Stimulated activated CD8-positive, alpha-beta memory T cell treated with anti-CD3 and anti-CD28 coated beads, Interleukin-15, amount 100 ng/mL, for 24 hours (primary cell): ENCODE measurements around the gene RORC.

Experiments
- DNase-seq: peaks from one replicate; pipeline ENCODE4 v3.0.0-alpha.2; 2020; ENCODE audit warnings: low read depth

The RORC gene

DNA sequence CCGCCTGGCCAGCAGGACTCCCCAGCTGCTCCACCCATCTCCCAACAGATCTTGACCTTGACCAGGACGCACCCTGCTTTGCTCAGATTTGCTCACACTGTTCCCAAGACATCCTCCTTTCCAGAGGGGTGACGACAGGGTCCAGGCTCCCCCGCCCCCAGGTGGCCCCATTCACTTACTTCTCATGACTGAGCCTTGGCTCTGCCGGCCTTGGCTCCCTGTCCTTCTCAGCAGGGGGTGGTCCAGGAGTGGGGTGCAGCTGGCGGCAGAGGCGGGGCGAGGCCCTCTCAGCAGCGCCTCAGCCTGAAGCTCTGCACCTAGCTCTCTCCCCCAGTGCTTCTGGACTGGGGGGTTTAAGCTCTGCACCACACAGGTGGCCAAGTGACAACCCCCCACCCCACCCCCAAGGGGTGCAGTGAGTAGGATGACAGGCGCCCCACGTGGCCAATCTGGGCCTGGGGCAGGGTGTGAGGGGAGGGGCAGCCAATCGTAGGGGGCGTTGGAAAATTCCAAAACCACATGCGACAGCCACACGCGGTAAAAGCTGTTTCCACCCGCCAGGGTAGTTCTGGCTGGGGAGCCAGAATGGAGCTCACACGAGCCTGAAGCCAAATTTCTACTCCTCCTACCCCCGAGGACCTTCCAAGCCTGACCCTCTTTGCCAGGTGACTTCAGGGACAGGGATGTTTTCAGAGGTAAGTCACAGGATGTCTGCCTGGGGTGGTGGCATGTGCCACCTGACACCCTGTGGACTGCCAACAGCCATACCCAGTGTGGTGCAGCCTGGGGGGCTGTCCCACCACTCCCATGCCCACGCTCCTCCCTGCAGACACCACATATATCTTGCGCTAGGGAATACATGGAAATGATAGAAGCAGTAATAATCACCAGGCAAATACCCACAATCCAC lies 5.6 kb downstream of the RORC start:
- DNase-seq = no peak

DNA sequence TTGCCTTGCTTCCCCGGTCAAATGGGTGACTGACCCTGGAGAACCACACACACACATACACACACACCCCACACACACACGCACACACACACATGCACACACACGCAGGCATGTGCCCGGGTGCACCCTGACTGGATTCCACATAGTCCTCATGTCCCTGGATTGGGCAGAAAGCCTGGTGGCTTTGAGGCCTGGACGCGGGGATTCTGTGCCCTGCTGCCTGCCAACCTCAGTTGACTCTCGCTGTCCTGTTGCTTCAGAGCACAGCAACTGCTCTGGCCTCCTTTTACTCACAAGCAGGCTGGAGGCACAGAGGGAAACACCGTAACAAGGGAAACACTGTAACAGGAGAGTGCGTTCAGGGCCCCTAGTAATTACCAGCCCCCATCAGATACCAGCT lies 6.4 kb downstream of the RORC start:
- DNase-seq = no peak

DNA sequence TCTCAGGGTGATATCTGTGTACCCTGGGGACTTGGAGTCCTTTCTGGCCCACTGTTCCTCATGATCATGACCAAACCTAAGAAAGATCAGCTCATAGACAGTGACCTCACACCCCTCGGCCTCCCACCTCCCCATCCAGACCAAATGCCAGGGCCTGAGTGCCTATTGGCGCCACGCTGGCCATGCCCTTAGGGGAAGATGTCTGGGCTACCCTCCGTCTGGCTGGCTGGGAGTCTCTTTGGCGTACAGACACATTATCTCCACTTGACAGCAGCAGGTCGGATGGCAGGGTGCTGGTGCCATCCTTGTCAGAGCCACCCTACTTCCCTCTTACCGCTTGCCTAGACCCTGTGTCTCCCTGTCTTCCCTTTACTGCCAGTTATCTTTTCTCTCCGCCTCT lies 8.4 kb downstream of the RORC start:
- DNase-seq = no peak

DNA sequence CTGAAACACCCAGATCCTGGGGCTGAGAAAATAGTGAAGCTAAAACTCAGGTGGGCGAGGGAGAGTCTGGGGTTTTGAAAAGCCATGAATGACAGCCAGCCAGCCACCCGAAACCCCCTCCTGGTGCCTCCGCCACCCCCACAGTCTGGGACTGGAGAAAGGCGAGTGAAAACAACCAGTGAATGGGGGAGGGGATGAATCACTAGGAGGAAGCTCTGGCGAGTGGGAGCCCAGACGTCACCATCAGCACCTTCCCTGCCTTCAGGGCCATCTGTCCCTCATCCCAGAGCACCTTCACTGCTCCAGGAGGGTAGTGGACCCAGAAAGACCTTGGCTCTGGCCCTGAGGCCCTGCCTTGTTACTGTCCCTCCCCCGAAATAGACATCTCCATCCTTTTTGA lies 9.2 kb downstream of the RORC start:
- no peak for DNase-seq

DNA sequence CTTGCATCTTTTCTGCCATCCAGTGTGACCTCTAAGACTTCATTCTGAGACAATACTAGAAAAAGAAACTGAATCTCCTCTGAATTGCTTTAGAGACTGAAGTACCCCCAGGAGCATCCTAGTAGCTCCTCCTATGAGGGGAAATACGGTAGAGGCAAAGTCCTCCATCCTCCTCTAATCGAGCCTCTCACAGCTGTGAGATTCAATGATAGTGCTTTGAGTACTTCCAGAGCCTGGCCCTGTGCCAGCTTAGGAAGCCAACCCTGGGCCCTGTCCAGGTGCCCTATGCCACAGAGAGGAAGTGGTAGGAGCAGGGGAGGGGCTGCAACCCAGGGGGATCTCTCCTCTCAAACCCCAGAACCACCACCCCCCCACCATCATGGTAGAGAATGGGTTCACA lies 10.7 kb downstream of the RORC start:
- no peak for DNase-seq

DNA sequence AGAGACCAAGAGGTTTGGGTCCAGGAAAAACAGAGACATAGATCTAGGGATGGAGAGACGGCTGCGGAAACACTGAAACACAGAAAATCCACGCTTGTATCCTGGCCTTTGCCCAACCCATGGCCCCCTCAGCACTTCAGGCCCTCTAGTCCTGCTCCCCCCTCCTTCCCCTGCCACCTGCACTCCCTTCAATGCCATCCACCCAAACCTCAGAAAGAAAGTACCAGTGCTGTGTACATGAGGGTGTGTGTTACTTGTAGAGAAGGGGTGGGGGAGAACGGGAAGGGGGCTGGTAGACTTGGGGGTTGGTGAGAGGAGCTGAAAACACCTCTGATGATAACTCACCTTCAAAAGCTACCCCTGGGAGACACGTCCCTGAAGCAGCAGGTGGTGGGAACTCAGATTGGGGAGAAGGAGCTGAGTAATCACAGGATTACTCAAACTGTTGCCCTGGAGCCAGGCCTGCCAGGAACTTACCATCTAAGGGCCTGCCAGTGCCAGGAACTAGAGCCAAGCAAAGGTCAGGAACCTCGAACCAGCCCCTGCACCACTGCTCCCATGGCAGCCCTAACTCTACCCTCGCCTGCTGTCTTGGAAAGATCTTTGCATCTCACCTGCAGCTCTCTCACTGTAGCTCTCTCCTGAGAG lies 11.5 kb downstream of the RORC start:
- DNase-seq = no peak

DNA sequence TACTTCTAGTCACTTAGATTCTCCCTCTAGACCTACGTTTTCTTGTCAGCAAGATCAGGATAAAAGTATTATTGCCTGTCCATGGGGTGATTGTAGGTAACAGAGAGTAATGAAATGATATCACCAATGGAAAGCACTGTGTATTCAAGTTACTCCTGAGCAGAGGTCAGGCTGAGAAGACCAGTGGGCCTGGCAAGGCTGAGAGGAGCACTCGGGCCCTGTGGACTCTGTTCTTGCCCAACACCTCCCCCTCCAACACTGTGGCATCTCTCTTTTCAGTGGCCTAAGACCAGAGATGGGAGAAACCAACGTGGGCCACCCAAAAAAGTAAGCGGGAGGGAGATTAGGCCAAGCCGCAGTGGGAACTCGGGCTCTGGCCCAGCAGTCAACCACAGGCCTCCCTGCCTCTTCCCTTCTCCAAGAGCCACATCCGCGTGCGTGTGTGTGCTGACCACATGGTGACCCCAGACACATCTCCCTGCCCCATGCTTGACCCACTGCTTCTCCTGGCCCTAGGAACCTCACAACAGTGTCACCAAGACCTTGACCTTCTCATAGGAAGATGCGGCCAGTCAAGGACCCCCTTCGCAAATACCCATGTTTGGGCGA lies 12.3 kb downstream of the RORC start:
- no peak for DNase-seq

DNA sequence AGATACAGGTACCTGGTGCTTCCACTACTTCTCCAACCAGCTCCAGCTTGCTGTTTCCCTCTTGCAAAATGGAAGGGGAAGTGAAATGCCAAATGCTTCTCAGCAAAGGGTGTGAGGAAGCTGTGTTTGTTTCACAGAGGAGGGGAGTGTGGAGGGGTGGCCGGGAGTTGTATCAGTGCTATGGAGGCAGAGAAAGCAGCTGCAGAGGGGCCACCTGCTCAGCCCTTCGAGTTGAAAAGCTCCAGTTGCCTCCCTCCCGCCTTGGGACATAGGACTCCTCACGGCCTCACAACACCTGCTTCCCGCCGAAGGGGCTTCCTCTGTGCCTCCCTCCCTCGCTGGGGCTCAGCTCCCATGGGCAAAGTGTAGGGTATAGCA lies 14.3 kb downstream of the RORC start:
- no peak for DNase-seq

DNA sequence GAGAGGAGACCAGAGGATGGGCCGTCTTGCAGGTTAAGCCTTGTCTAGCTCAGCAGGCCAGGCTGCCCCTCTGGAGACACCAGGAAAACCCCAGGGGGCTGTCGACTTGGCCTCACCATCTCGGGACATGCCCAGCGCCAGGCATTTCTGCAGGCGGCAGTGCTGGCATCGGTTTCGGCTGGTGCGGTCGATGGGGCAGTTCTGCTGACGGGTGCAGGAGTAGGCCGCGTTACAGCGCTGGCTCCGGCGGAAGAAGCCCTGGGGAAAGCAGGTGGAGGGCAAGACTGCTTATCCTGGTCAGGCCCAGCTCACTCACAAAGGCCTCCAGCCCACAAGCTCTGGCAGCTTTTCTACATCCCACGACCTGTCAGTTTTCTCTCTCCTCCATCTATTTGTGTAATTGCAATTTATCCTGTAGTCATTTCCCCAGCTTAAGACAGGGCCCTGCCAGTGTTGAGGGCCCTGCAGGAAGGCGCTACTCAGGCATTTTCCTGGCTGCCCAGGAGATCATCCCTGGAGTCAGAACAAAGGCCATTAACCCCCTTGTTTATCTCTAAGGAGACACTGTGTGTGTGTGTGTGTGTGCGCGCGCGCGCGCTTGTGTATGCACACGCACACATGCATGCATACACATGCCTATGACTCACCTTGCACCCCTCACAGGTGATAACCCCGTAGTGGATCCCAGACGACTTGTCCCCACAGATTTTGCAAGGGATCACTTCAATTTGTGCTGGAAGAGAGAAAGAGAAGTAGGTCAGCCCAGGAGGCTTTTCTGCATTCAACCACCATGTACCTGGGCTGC lies 14.9 kb downstream of the RORC start:
- no peak for DNase-seq

DNA sequence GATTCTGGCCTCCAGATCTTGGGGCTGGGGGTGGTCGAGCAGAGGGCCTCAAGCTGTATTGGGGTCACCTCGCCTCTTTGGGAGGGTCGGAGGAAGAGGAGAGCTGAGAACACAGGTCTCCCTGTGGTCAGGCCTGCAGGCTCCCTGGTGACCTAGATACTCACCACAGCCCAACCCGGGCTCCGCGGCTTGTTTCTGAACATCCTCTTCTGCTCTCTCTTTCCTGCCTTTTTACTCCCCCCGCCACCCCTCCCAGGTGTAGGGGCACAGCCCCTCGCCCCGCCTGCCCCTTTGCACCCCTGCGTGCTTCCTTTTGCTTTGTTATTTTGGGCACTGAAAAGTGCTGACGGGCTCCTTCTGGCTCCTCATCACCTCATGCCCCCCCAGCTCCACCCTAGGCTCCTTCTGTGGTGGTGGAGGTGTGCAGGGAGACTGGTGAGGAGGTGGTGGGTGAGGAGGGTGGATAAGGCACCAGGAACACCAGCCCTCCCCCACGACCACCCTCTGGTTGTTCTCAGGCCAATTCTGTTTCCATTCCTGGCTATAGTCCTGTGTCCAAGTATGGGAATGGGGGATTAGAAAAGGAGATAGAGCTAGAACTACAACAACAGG lies 15.8 kb downstream of the RORC start:
- no peak for DNase-seq

DNA sequence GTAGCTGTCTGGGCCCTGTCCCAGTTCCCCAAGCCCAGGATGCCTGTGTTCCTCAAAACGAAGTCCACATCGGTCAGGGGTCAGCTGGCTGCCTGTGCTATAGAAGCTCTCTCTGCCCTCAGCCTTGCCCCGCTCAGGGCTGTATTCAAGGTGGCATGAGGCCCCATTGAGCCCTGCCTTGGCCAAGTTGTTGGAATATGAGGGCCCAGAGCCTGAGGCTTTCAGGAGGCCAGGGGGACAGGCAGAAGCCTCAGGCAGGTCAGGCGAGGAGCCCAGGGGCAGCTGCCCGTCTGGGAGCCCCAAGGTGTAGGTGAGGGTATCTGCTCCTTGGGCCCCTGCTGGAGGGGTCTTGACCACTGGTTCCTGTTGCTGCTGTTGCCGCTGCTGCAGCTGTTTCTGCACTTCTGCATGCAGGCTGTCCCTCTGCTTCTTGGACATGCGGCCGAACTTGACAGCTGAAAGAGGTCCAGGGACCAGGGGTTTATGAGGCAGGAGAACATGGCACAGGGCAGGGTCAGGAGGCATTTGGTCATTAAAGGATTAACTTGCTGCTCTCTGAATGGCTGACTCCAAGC lies 16.5 kb downstream of the RORC start:
- no peak for DNase-seq

DNA sequence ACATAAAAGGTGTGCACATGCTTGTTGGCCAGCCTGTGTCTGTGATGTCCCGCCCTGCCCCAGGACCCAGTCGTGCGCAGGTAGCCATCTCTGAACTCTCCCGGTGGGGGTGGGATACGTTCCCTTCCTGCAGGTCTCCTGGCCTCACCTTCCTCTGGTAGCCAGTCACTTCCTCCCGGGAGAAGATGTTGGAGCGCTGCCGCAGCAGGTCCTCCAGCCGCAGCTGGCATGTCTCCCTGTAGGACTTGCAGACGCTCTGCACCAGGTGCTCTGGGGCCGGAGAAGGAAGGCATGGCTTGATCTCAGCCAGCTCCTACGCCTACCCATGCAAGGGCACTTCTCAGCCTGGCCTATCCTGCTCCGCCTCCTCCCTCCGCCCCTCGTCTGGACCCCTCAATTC lies 17.2 kb downstream of the RORC start:
- DNase-seq = no peak

DNA sequence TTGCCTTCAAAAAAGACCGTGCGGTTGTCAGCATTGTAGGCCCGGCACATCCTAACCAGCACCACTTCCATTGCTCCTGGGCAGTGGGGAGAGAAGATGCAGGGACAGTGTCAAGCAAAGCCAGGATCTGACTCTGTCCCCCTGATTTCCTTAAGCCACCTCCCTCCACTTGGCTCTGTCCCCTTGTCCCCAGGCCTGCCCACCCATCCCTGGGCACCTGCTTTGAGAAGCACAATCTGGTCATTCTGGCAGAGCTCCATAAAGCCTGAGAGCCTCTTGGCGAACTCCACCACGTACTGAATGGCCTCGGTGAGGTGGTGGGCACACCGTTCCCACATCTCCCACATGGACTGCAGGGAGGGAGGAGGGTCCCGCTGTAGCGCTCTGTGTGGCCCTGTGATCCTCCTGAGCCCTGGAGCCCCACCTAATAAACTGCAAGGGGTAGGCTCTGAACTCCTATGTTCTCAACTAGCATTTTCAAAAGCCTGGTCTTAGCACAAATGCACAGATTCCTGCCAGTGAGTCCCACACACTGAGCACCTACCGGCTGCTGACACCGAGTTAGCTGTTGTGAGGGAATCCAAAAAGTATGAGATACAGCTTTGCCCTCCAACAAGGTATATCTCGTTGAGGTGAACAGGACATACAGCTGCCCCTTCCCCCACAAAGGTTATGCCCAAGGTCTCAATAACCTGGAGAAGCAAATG lies 18.2 kb downstream of the RORC start:
- no peak for DNase-seq

DNA sequence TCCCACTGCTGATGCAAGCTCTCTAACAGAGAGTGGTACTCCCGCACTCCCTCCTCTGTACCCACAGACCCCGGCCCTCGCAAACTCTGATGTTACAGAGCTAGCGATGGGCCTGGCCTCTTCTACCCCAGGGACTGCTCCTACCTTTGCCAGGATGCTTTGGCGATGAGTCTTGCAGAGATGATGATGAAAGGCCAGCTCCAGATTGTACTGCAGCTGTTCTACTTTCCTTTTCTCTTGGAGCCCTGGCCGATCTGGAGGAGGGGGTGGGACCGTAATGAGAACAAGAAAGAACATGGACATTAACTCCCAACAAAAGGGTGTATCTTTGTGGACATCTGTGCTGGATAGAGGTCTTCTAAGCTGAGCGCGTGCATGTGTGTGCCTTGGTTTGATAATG lies 20.4 kb downstream of the RORC start:
- DNase-seq = no peak

DNA sequence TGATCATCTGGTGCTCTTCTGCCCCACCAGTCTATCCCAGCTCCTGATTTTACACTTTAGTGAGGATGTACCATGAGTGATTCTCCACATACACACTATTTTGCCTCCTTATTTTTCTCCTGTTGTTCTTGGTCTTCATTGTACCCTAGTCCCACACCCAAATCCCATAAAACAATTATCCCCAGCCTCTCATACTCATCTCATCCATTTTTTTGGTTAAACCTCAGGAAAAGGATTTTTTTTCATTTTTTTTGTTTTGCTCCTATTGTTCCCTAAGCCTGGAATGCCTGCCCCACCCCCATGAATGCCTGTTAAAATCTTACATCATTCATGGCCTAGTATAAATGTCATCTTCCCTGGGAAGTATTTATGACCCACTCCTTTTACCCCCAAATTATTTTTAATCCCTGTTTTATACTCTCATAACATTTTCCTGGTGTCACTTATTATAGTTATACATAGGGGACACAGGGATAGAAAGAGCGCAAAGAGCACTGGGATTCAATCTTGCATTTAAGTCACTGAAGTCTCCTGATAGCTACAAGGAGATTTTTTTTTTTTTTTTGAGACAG lies 21.5 kb downstream of the RORC start:
- DNase-seq = no peak

DNA sequence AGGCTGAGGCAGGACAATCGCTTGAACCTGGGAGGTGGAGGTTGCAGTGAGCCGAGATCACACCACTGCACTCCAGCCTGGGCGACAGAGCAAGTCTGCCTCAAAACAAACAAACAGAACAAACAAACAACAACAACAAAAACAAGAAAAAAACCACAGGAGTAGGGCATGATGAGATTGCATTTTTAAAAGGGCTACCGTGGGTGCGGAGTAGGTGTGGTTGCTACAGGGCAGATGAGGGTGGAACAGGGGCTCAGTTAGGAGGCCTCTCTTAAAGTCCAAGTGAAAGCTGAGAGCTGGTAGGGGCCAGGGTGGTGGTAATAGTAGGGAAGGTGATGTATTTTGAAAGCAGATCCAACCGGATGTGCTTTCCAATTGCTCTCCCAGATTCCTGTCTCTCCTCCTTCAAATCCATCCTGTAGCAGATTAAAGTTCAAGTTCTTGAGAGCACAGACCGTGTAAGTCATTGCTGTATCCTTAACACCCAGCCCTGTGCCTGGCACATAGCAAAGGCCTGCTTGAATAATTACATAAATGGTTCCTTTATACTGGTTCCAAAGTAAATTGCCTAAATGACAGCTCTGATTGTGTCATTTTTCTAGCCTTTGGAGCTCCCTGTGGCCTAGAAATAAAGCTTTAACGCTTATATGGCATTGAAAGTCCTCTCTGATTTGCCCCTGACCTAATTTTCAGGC lies 22.2 kb downstream of the RORC start:
- no peak for DNase-seq

DNA sequence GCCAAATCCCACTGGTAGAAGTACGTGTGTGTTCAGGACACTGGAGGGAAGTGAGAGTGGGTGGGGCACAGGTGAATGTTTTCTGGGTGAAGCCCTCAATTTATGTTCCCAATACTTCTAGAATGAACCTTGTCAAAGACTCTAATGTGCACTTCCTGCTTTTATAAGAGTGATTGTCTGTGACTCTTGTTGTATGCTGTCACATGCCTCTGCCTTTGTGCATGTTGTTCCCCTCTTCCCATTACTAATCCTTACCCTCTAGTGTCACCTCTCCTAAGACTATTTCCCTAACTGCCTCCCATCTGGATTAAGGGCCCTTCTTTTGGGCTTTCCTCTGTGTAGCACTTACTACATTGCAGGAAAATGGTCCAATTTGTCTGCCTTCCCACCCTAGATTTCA lies 23.8 kb downstream of the RORC start:
- DNase-seq = no peak

DNA sequence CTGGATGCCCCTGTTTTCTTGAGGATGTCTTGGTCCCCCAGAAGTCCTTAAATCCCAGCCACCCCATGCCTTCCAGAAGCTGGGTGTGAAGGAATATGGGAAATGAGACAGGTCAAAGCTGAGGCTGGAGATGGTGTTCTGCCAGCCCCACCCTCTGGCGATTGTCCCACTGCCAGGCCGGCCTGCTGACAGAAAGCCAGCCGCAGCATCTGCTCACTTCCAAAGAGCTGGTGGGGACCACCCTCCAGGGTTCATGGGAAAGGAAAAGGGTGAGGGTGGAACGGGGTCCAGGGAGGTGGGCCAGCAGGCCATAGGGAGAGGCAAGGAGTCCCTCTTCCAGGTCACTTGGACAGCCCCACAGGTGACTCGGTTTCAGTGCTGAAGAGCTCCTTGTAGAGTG lies 24.5 kb downstream of the RORC start:
- DNase-seq = no peak

DNA sequence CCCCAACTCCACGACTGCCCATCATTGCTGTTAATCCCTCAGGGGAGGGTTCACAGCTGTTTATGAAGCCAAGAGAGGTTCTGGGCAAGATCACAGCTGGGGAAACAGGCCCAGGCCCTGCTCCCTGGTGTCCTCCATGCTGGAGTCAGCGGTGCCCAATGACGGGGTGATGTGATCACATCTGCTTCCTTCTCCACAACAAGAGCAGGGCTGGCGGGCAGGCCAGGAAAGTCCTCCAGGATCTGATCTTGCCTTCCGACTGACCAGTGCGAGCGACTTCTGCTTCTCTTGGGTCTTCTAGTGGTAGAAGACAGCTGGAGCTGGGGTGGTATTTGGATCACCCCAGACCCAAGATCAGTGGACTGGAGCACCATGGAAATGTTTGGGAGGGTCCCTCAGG lies 25.4 kb downstream of the RORC start:
- DNase-seq = no peak
